ENCODE measurements around the gene MYOC.

DNA sequence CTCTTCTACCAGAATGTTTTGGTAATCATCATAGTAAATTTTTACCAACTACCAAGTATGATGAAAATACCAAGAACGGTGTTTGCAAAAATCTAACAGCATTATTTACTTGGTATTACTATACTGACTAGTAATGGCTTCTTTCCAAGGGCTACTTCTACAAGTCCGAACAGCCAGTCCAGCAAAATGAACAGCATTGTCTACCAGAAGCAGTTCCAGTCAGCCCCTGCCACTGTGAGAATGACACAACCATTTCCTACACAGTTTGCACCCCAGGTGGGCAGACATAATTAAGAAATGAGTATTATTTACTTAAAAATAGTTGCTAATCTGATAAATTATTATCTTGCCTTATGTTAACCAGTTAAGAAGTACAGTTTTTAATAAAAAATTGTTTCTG, 64.3 kb downstream of the MYOC start:
- TF ChIP-seq, protein P1, sequence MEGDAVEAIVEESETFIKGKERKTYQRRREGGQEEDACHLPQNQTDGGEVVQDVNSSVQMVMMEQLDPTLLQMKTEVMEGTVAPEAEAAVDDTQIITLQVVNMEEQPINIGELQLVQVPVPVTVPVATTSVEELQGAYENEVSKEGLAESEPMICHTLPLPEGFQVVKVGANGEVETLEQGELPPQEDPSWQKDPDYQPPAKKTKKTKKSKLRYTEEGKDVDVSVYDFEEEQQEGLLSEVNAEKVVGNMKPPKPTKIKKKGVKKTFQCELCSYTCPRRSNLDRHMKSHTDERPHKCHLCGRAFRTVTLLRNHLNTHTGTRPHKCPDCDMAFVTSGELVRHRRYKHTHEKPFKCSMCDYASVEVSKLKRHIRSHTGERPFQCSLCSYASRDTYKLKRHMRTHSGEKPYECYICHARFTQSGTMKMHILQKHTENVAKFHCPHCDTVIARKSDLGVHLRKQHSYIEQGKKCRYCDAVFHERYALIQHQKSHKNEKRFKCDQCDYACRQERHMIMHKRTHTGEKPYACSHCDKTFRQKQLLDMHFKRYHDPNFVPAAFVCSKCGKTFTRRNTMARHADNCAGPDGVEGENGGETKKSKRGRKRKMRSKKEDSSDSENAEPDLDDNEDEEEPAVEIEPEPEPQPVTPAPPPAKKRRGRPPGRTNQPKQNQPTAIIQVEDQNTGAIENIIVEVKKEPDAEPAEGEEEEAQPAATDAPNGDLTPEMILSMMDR (IDR thresholded peaks at IDR 0.05) = no peak
- no peak for TF ChIP-seq SIN3A (IDR thresholded peaks at IDR 0.05; ENCODE audit: borderline replicate concordance, insufficient read depth, low read depth, low read length)
- no peak for TF ChIP-seq POLR2AphosphoS5 (IDR thresholded peaks at IDR 0.05; ENCODE audit: low read depth, low read length)
- TF ChIP-seq, protein P2, sequence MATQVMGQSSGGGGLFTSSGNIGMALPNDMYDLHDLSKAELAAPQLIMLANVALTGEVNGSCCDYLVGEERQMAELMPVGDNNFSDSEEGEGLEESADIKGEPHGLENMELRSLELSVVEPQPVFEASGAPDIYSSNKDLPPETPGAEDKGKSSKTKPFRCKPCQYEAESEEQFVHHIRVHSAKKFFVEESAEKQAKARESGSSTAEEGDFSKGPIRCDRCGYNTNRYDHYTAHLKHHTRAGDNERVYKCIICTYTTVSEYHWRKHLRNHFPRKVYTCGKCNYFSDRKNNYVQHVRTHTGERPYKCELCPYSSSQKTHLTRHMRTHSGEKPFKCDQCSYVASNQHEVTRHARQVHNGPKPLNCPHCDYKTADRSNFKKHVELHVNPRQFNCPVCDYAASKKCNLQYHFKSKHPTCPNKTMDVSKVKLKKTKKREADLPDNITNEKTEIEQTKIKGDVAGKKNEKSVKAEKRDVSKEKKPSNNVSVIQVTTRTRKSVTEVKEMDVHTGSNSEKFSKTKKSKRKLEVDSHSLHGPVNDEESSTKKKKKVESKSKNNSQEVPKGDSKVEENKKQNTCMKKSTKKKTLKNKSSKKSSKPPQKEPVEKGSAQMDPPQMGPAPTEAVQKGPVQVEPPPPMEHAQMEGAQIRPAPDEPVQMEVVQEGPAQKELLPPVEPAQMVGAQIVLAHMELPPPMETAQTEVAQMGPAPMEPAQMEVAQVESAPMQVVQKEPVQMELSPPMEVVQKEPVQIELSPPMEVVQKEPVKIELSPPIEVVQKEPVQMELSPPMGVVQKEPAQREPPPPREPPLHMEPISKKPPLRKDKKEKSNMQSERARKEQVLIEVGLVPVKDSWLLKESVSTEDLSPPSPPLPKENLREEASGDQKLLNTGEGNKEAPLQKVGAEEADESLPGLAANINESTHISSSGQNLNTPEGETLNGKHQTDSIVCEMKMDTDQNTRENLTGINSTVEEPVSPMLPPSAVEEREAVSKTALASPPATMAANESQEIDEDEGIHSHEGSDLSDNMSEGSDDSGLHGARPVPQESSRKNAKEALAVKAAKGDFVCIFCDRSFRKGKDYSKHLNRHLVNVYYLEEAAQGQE (IDR thresholded peaks at IDR 0.05; ENCODE audit: insufficient read depth in 1 of 2, low read depth in 2 of 2, low read length in 1 of 2) = no peak
